ENCODE measurements around the gene H3-3A. TPM values are rescaled to one million over a fixed set of nuclear protein-coding genes. Genes with fewer than 3 reads are reported as not detected.
A peak's percentile ranks its signal among the peaks of the same experiment; 100 is the strongest.

Gene H3-3A
- polyA plus RNA-seq, 3 donors, result 961 to 1,826 (median 1,812) TPM

DNA sequence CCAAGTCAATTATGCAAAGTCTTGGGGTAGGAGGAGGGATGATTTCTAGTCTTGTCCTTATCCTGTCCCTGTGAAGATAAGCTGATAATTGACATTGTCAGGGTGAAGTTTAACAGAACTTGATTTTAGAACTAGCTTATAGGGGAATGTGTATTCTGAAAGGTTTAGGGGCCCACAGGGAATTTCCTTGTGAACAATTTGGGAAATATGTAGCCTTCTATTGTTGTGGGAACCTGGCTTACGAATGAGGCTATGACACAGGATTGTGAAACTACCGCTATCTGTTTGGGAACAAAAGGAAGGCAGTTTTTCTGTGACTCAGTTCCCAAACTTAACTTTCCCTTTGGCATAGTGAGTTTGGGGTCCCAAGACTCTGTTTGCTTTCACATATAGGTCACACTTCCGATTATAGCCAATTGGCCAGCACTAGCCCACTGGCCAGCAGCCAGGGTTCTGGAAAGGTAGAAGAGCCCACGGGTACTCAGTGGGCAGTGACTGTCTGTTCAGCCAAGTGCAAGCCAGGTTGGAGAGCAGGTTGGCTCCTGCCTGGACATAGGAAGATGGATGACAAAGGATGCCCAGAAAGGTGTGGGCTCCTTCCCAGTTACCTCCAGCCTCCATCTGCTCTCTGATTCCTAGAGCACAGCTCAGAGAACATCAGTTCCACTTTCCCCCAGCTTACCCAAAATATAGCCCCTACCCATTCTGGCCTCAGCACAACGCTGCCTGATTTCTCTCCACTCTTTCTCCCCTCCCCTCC, 35.5 kb downstream of the H3-3A start:
- no peak overlapping the region for H3K27ac ChIP-seq (ENCODE audit: low read depth in 1 of 2, low read length in 2 of 2)
- WGBS (ENCODE audit: insufficient coverage), result 82% methylated on average over 3 of the region's 5 CpGs
- H3K4me3 ChIP-seq (replicated peaks in 1 of 3; ENCODE audit: low read depth in 2 of 3, low read length in 3 of 3), result no peak overlapping the region
- no peak overlapping the region for H3K4me2 ChIP-seq (replicated peaks; ENCODE audit: extremely low read depth, low read length, poor library complexity, severe bottlenecking)
- peaks cover 3 to 8% of the 10 kb centered on the region in 2 donors for H3K27me3 ChIP-seq (ENCODE audit: control insufficient read depth in 2 of 2, insufficient read depth in 2 of 2, low read length in 2 of 2)
- no peak overlapping the region for H3K4me3 Mint-ChIP-seq
- H3K4me1 Mint-ChIP-seq, result peaks cover 19% of the 10 kb centered on the region
- intact Hi-C loops (cut with micrococcal nuclease), result no loop called here
- H3K36me3 ChIP-seq (replicated peaks in 1 of 2; ENCODE audit: control insufficient read depth in 1 of 2, insufficient read depth in 2 of 2, low read length in 2 of 2), result no peaks in the 10 kb centered on the region
- H3K36me3 Mint-ChIP-seq, result peaks cover 0 to 1% of the 10 kb centered on the region in 2 donors
- no peaks in the 10 kb centered on the region for H4K20me1 ChIP-seq (ENCODE audit: insufficient read depth, low read length)
- H3K27ac Mint-ChIP-seq, result no peak overlapping the region
- H3K9me3 ChIP-seq (replicated peaks in 1 of 2; ENCODE audit: control insufficient read depth in 1 of 2, insufficient read depth in 1 of 2, low read length in 2 of 2), result no peaks in the 10 kb centered on the region
- H3K79me2 ChIP-seq (ENCODE audit: insufficient read depth, low read length), result no peaks in the 10 kb centered on the region
- H2AFZ ChIP-seq (ENCODE audit: insufficient read depth, low read depth, low read length, poor library complexity, severe bottlenecking), result no peak overlapping the region
- H3K9ac ChIP-seq (ENCODE audit: insufficient read depth, low read length, poor library complexity, severe bottlenecking), result no peak overlapping the region
- peak in 1 of 3 donors; percentile 69 for DNase-seq
- H3K9me3 Mint-ChIP-seq, result peaks cover 0 to 1% (median 0%) of the 10 kb centered on the region in 7 donors
- TF ChIP-seq, protein P1, sequence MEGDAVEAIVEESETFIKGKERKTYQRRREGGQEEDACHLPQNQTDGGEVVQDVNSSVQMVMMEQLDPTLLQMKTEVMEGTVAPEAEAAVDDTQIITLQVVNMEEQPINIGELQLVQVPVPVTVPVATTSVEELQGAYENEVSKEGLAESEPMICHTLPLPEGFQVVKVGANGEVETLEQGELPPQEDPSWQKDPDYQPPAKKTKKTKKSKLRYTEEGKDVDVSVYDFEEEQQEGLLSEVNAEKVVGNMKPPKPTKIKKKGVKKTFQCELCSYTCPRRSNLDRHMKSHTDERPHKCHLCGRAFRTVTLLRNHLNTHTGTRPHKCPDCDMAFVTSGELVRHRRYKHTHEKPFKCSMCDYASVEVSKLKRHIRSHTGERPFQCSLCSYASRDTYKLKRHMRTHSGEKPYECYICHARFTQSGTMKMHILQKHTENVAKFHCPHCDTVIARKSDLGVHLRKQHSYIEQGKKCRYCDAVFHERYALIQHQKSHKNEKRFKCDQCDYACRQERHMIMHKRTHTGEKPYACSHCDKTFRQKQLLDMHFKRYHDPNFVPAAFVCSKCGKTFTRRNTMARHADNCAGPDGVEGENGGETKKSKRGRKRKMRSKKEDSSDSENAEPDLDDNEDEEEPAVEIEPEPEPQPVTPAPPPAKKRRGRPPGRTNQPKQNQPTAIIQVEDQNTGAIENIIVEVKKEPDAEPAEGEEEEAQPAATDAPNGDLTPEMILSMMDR (IDR thresholded peaks at IDR 0.05), result no peak
- H3K27me3 Mint-ChIP-seq (ENCODE audit: low read depth in 3 of 3), result peaks cover 5 to 18% (median 9%) of the 10 kb centered on the region in 3 donors
- peaks cover 9 to 14% of the 10 kb centered on the region in 2 donors for H3K4me1 ChIP-seq (ENCODE audit: control insufficient read depth in 1 of 2, insufficient read depth in 2 of 2, low read length in 2 of 2)

DNA sequence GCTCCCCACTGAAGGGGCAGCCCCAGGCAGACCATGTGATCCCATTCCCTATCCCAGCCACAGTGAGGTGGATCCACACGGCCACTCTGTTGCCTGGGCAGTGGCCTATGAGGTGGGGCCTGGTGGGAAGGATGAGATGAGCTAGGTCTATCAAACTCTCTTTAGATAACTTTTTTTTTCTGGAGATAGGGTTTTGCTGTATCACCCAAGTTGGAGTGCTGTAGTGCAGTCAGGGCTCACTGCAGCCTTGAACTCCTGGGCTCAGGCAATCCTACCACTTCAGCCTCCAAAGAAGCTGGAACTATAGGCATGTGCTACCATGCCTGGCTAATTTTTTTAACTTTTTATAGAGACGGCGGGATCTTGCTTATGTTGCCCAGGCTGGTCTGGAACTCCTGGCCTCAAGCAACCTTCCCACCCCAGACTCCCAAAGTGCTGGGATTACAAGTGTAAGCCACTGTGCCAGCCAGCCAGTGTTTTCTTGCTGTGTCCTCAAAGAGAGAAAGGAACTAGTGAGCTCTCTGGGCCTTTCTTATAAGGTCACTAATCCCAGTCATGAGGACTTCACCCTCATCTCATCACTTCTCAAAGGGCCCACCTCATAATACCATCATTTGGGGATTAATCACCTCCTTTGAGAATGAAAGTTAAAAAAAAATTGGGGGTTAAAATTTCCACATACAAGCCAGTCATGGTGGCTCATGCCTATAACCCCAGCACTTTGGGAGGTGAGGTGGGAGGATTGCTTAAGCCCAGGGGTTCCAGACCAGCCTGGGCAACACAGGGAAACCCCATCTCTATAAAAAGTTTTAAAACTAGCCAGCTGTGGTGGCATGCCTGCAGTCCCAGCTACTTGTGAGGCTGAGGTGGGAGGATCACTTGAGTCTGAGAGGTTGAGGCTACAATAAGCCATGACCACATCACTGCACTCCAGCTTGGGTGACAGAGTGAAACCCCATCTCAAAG, 36.6 kb downstream of the H3-3A start:
- 100% methylated on average over 1 of the region's 3 CpGs for WGBS (ENCODE audit: insufficient coverage)
- Histone ChIP-seq H3K9ac (ENCODE audit: insufficient read depth, low read length, poor library complexity, severe bottlenecking) (no peak overlapping the region), H3K4me3 (replicated peaks in 1 of 3; ENCODE audit: low read depth in 2 of 3, low read length in 3 of 3) (no peak overlapping the region), H4K20me1 (ENCODE audit: insufficient read depth, low read length) (no peaks in the 10 kb centered on the region), H2AFZ (ENCODE audit: insufficient read depth, low read depth, low read length, poor library complexity, severe bottlenecking) (no peak overlapping the region), H3K4me1 (ENCODE audit: control insufficient read depth in 1 of 2, insufficient read depth in 2 of 2, low read length in 2 of 2) (peaks cover 9 to 14% of the 10 kb centered on the region in 2 donors), H3K79me2 (ENCODE audit: insufficient read depth, low read length) (no peaks in the 10 kb centered on the region), H3K4me2 (replicated peaks; ENCODE audit: extremely low read depth, low read length, poor library complexity, severe bottlenecking) (no peak overlapping the region), H3K36me3 (replicated peaks in 1 of 2; ENCODE audit: control insufficient read depth in 1 of 2, insufficient read depth in 2 of 2, low read length in 2 of 2) (no peaks in the 10 kb centered on the region), H3K27me3 (ENCODE audit: control insufficient read depth in 2 of 2, insufficient read depth in 2 of 2, low read length in 2 of 2) (peaks cover 3 to 8% of the 10 kb centered on the region in 2 donors), H3K27ac (ENCODE audit: low read depth in 1 of 2, low read length in 2 of 2) (no peak overlapping the region), H3K9me3 (replicated peaks in 1 of 2; ENCODE audit: control insufficient read depth in 1 of 2, insufficient read depth in 1 of 2, low read length in 2 of 2) (no peaks in the 10 kb centered on the region)
- peaks cover 17% of the 10 kb centered on the region for H3K4me1 Mint-ChIP-seq
- peaks cover 0 to 1% (median 0%) of the 10 kb centered on the region in 7 donors for H3K9me3 Mint-ChIP-seq
- TF ChIP-seq, protein P1 (IDR thresholded peaks at IDR 0.05), result no peak
- H3K4me3 Mint-ChIP-seq, result peak overlapping the region in 1 of 2 donors; percentile 94
- H3K27ac Mint-ChIP-seq, result peak overlapping the region in 1 of 7 donors; percentile 11
- peaks cover 0 to 1% of the 10 kb centered on the region in 2 donors for H3K36me3 Mint-ChIP-seq
- peaks cover 6 to 18% (median 9%) of the 10 kb centered on the region in 3 donors for H3K27me3 Mint-ChIP-seq (ENCODE audit: low read depth in 3 of 3)
- peak in 2 of 3 donors; percentile 11 to 80 for DNase-seq
- intact Hi-C loops (cut with micrococcal nuclease), result no loop called here

Data from CD14-positive monocyte (primary cell).